ENCODE results near the gene ATOH8.

Gene ATOH8

GRCh38 chr2:85706599-85707296, 47.0 kb upstream of the ATOH8 start:
- Mint-ChIP-seq H3K4me3 (no peak overlapping the region), H3K9me3 (no peaks in the 10 kb centered on the region), H3K4me1 (peaks cover 13% of the 10 kb centered on the region), H3K36me3 (ENCODE audit: low read depth) (no peaks in the 10 kb centered on the region), H3K27me3 (ENCODE audit: low read depth, poor library complexity) (peaks cover 28% of the 10 kb centered on the region), H3K27ac (no peak overlapping the region)
- DNase-seq, result no peak
- TF ChIP-seq CTCF (IDR thresholded peaks at IDR 0.05), result no peak

DNA sequence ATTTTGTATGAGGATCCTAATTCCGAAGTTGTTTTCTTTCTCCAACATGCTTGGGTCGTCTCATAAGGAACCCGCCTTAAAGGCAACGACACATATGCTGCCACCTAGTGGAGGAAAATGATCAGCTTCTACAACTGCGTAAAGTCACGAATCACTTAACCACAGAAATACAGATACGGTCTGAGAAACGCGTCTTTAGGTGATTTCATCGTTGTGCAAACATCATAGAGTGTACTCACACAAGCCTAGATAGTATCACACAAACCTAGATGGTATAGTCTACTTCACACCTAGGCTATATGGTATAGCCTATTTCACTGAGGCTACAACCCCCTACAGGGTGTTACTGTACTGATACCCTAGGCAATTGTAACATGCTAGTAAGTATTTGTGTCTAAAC, 46.5 kb upstream of the ATOH8 start:
- Mint-ChIP-seq H3K27ac (no peak overlapping the region), H3K36me3 (ENCODE audit: low read depth) (no peaks in the 10 kb centered on the region), H3K27me3 (ENCODE audit: low read depth, poor library complexity) (peaks cover 28% of the 10 kb centered on the region), H3K4me1 (peaks cover 13% of the 10 kb centered on the region), H3K4me3 (no peak overlapping the region), H3K9me3 (no peaks in the 10 kb centered on the region)
- peak; percentile 80 for TF ChIP-seq CTCF (IDR thresholded peaks at IDR 0.05)
- DNase-seq, result peak; percentile 60

DNA sequence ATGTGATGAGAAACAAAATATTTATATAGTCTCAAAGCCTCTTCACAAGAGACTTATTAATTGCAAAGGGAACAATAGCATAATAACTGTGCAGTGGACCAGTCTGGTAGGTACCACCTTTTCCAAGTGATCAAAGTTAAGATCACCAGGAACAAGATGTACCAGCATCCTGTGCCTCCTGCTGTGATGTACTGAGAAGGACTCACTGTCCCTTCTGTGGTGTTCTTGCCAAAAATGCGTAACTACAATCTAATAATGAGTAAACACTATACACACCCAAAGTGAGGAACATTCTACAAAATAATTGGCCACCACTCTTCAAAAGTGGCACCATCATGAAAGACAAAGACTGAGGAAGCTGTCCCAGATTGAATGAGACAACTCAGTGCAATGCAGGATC, 45.1 kb upstream of the ATOH8 start:
- Mint-ChIP-seq H3K4me3 (no peak overlapping the region), H3K27me3 (ENCODE audit: low read depth, poor library complexity) (peaks cover 16% of the 10 kb centered on the region), H3K9me3 (no peaks in the 10 kb centered on the region), H3K36me3 (ENCODE audit: low read depth) (no peaks in the 10 kb centered on the region), H3K27ac (no peak overlapping the region), H3K4me1 (peaks cover 13% of the 10 kb centered on the region)
- no peak for DNase-seq
- TF ChIP-seq CTCF (IDR thresholded peaks at IDR 0.05), result no peak

DNA sequence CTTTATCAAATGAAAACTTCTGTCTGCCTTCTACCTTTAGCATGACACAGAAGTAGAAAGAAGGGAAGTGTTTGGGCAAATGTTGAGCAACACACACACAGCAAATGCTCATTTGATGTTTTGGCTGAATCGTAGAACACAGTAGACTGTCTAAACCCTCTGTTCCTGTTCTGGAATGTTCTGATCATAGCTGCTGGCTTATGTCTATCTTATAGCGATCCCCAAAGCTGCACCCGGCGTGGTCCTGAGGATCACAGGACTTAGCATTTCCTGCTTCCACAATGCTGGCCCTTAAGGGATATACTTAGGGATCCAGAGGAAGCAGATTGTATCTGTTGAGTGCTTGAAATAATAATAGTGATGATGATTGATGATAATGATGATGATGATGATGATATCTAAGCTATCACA, 44.4 kb upstream of the ATOH8 start:
- peaks cover 18% of the 10 kb centered on the region for H3K27me3 Mint-ChIP-seq (ENCODE audit: low read depth, poor library complexity)
- DNase-seq, result no peak
- no peak overlapping the region for H3K27ac Mint-ChIP-seq
- H3K9me3 Mint-ChIP-seq, result no peaks in the 10 kb centered on the region
- no peak overlapping the region for H3K4me3 Mint-ChIP-seq
- H3K4me1 Mint-ChIP-seq, result peaks cover 13% of the 10 kb centered on the region
- no peaks in the 10 kb centered on the region for H3K36me3 Mint-ChIP-seq (ENCODE audit: low read depth)
- TF ChIP-seq CTCF (IDR thresholded peaks at IDR 0.05), result no peak

DNA sequence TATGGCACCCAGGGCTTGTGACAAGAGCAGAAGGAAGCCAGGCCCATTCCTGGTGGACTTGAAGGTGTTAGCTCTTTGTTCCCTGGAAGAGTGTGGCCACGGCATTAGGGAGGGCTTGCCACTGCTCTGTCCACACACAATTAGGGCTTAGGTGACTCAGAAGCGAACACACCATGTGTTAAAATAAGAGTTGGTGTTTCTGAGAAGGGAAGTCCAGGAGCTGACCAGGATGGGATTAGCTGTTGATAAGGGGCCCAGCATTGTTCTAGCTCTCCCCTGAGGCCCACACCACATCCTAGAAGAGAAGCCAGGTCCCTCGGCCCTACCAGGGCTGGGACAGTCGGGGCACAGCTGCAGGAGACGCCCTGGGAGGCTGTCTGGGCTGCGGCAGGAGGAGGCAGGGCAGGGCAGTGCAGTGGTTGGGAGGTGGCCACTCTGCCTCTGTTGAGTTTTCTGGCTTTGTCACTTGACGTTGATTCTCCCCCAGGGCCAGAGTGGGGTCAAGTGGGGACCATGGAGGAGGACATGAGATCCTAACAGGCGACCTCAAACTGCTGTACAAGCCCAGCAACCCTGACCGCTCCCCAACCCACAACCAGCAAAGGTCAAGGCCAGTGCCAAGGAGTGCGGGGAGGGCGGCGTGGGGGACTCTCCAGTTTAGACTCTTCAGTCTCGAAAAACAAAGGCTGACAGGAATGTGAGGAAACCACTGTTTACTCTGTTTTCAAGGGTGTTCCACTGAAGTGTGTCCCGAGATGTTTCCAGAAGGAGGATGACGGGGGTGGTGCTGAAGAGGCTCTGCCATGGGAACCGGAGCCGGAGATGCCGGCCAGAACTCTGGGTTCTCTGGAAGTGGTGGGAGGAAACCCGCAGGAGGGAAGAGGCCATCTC, 42.9 kb upstream of the ATOH8 start:
- TF ChIP-seq CTCF (IDR thresholded peaks at IDR 0.05), result no peak
- Mint-ChIP-seq H3K4me3 (no peak overlapping the region), H3K27ac (peak overlapping the region; percentile 39), H3K9me3 (no peaks in the 10 kb centered on the region), H3K4me1 (peaks cover 17% of the 10 kb centered on the region), H3K27me3 (ENCODE audit: low read depth, poor library complexity) (peaks cover 15% of the 10 kb centered on the region), H3K36me3 (ENCODE audit: low read depth) (no peaks in the 10 kb centered on the region)
- DNase-seq, result no peak

Data from nephron progenitor cell (in vitro differentiated cells).